ENCODE measurements around the gene SFMBT1. TPM values are rescaled to one million over a fixed set of nuclear protein-coding genes. Genes with fewer than 3 reads are reported as not detected.
"Not testable (repeated sequence)": the region's sequence is repeated elsewhere in the genome, so short reads cannot be mapped to it uniquely, and the experiment has no call there.

SFMBT1 gene
- total RNA-seq, 1 donor from 2014 or later = 14.9 TPM

- peak; percentile 63 for ATAC-seq
- intact Hi-C loops (cut with DNase I) = no loop called here
- DNase-seq (ENCODE audit: missing footprints) = peak; percentile 85
Measured at GRCh38 chr3:53044711-53045517, 959 bp downstream of the SFMBT1 start.

GRCh38 chr3:53044371-53044710, 1.5 kb downstream of the SFMBT1 start:
- no peak for DNase-seq (ENCODE audit: missing footprints)
- ATAC-seq = no peak
- intact Hi-C loops (cut with DNase I) = no loop called here

GRCh38 chr3:53043738-53044137, 2.1 kb downstream of the SFMBT1 start:
- no peak for ATAC-seq
- DNase-seq (ENCODE audit: missing footprints) = no peak
- intact Hi-C loops (cut with DNase I) = no loop called here

- intact Hi-C loops (cut with DNase I) = no loop called here
- DNase-seq (ENCODE audit: missing footprints) (no peak), ATAC-seq (no peak)
Measured at GRCh38 chr3:53042651-53043050, 3.2 kb downstream of the SFMBT1 start.

- intact Hi-C loops (cut with DNase I) = no loop called here
- no peak for DNase-seq (ENCODE audit: missing footprints)
- no peak for ATAC-seq
Measured at GRCh38 chr3:53040351-53040820, 5.5 kb downstream of the SFMBT1 start.

GRCh38 chr3:53039376-53039752, 6.5 kb downstream of the SFMBT1 start:
- intact Hi-C loops (cut with DNase I) = no loop called here
- ATAC-seq = no peak
- DNase-seq (ENCODE audit: missing footprints) = no peak

- intact Hi-C loops (cut with DNase I) = no loop called here
Measured at GRCh38 chr3:53038679-53039375, 7.0 kb downstream of the SFMBT1 start.

GRCh38 chr3:53035825-53036619, 9.9 kb downstream of the SFMBT1 start:
- intact Hi-C loops (cut with DNase I) = no loop called here
- no peak for DNase-seq (ENCODE audit: missing footprints)
- no peak for ATAC-seq

More at GRCh38 chr3:53038679-53039375, 7.0 kb downstream of the SFMBT1 start:
- no peak for DNase-seq (ENCODE audit: missing footprints)
- no peak for ATAC-seq

GRCh38 chr3:53035018-53035417, 10.9 kb downstream of the SFMBT1 start:
- DNase-seq (ENCODE audit: missing footprints); intact Hi-C loops (cut with DNase I): not testable (repeated sequence)

GRCh38 chr3:53034411-53034810, 11.5 kb downstream of the SFMBT1 start:
- intact Hi-C loops (cut with DNase I) = not testable (repeated sequence)

More at GRCh38 chr3:53035018-53035417, 10.9 kb downstream of the SFMBT1 start:
- not testable (repeated sequence) for ATAC-seq

GRCh38 chr3:53032609-53033008, 13.3 kb downstream of the SFMBT1 start:
- intact Hi-C loops (cut with DNase I) = no loop called here
- DNase-seq (ENCODE audit: missing footprints) (no peak), ATAC-seq (no peak)

More at GRCh38 chr3:53034411-53034810, 11.5 kb downstream of the SFMBT1 start:
- not testable (repeated sequence) for DNase-seq (ENCODE audit: missing footprints); ATAC-seq

GRCh38 chr3:53030619-53031449, 15.0 kb downstream of the SFMBT1 start:
- no peak for DNase-seq (ENCODE audit: missing footprints)
- intact Hi-C loops (cut with DNase I) = no loop called here
- ATAC-seq = no peak

GRCh38 chr3:53028641-53029040, 17.2 kb downstream of the SFMBT1 start:
- intact Hi-C loops (cut with DNase I) = no loop called here
- no peak for ATAC-seq

GRCh38 chr3:53027254-53027844, 18.5 kb downstream of the SFMBT1 start:
- intact Hi-C loops (cut with DNase I) = no loop called here
- ATAC-seq = peak; percentile 63
- DNase-seq (ENCODE audit: missing footprints) = no peak

More at GRCh38 chr3:53028641-53029040, 17.2 kb downstream of the SFMBT1 start:
- DNase-seq (ENCODE audit: missing footprints) = no peak

GRCh38 chr3:53026382-53027162, 19.3 kb downstream of the SFMBT1 start:
- ATAC-seq (peak; percentile 57), DNase-seq (ENCODE audit: missing footprints) (no peak)
- intact Hi-C loops (cut with DNase I) = no loop called here

- intact Hi-C loops (cut with DNase I) = no loop called here
- no peak for ATAC-seq
- no peak for DNase-seq (ENCODE audit: missing footprints)
Measured at GRCh38 chr3:53024315-53024714, 21.6 kb downstream of the SFMBT1 start.

GRCh38 chr3:53023072-53023823, 22.6 kb downstream of the SFMBT1 start:
- ATAC-seq (no peak), DNase-seq (ENCODE audit: missing footprints) (no peak)
- intact Hi-C loops (cut with DNase I) = no loop called here

Data from Right ventricle myocardium inferior (tissue), 1 donor.